Measurements from ENCODE around the gene SF3A2.

The SF3A2 gene

GRCh38 chr19:2247433-2248101 is 10.9 kb downstream of the SF3A2 start (continued):
- TF ChIP-seq HOXA7 (CRISPR knock-in tag; IDR thresholded peaks at IDR 0.05; ENCODE audit: borderline replicate concordance), result no peak
- peak; percentile 68; the same call in 1 of the 2 replicates for TF ChIP-seq ZBTB8A (tag by site-specific recombination; IDR thresholded peaks at IDR 0.05)
- no peak for TF ChIP-seq ZNF580 (tag by site-specific recombination; IDR thresholded peaks at IDR 0.05)
- TF ChIP-seq ZNF660 (tag by site-specific recombination; IDR thresholded peaks at IDR 0.05), result no peak
- TF ChIP-seq ZNF510 (tag by site-specific recombination; IDR thresholded peaks at IDR 0.05; ENCODE audit: insufficient replicate concordance), result no peak
- TF ChIP-seq KLF9 (tag by site-specific recombination; IDR thresholded peaks at IDR 0.05; ENCODE audit: low read depth), result no peak
- TF ChIP-seq, protein P1, sequence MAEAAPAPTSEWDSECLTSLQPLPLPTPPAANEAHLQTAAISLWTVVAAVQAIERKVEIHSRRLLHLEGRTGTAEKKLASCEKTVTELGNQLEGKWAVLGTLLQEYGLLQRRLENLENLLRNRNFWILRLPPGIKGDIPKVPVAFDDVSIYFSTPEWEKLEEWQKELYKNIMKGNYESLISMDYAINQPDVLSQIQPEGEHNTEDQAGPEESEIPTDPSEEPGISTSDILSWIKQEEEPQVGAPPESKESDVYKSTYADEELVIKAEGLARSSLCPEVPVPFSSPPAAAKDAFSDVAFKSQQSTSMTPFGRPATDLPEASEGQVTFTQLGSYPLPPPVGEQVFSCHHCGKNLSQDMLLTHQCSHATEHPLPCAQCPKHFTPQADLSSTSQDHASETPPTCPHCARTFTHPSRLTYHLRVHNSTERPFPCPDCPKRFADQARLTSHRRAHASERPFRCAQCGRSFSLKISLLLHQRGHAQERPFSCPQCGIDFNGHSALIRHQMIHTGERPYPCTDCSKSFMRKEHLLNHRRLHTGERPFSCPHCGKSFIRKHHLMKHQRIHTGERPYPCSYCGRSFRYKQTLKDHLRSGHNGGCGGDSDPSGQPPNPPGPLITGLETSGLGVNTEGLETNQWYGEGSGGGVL (tag by site-specific recombination; IDR thresholded peaks at IDR 0.05), result no peak
- TF ChIP-seq ZNF221 (tag by site-specific recombination; IDR thresholded peaks at IDR 0.05; ENCODE audit: borderline replicate concordance), result no peak
- no peak for TF ChIP-seq ZNF639 (tag by site-specific recombination; IDR thresholded peaks at IDR 0.05)
- TF ChIP-seq YY1 (tag by site-specific recombination; IDR thresholded peaks at IDR 0.05), result no peak
- TF ChIP-seq KLF17 (tag by site-specific recombination; IDR thresholded peaks at IDR 0.05), result no peak
- TF ChIP-seq GFI1B (tag by site-specific recombination; IDR thresholded peaks at IDR 0.05), result no peak
- peak; percentile 88 for TF ChIP-seq GLIS1 (tag by site-specific recombination; IDR thresholded peaks at IDR 0.05)
- no peak for TF ChIP-seq SP7 (tag by site-specific recombination; IDR thresholded peaks at IDR 0.05)
- TF ChIP-seq ZNF335 (tag by site-specific recombination; conservative IDR thresholded peaks at IDR 0.05), result no peak
- no peak for TF ChIP-seq ZNF704 (tag by site-specific recombination; IDR thresholded peaks at IDR 0.05)
- TF ChIP-seq, protein P2, sequence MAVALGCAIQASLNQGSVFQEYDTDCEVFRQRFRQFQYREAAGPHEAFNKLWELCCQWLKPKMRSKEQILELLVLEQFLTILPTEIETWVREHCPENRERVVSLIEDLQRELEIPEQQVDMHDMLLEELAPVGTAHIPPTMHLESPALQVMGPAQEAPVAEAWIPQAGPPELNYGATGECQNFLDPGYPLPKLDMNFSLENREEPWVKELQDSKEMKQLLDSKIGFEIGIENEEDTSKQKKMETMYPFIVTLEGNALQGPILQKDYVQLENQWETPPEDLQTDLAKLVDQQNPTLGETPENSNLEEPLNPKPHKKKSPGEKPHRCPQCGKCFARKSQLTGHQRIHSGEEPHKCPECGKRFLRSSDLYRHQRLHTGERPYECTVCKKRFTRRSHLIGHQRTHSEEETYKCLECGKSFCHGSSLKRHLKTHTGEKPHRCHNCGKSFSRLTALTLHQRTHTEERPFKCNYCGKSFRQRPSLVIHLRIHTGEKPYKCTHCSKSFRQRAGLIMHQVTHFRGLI (tag by site-specific recombination; IDR thresholded peaks at IDR 0.05), result no peak
- TF ChIP-seq MYNN (tag by site-specific recombination; IDR thresholded peaks at IDR 0.05; ENCODE audit: borderline replicate concordance), result no peak
- peak; percentile 68 for TF ChIP-seq GLIS2 (tag by site-specific recombination; IDR thresholded peaks at IDR 0.05)
- TF ChIP-seq, protein P3, sequence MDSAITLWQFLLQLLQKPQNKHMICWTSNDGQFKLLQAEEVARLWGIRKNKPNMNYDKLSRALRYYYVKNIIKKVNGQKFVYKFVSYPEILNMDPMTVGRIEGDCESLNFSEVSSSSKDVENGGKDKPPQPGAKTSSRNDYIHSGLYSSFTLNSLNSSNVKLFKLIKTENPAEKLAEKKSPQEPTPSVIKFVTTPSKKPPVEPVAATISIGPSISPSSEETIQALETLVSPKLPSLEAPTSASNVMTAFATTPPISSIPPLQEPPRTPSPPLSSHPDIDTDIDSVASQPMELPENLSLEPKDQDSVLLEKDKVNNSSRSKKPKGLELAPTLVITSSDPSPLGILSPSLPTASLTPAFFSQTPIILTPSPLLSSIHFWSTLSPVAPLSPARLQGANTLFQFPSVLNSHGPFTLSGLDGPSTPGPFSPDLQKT (IDR thresholded peaks at IDR 0.05; ENCODE audit: borderline replicate concordance, low read depth, low read length), result no peak
- TF ChIP-seq ZNF132 (tag by site-specific recombination; IDR thresholded peaks at IDR 0.05; ENCODE audit: borderline replicate concordance), result no peak
- TF ChIP-seq, protein P4, sequence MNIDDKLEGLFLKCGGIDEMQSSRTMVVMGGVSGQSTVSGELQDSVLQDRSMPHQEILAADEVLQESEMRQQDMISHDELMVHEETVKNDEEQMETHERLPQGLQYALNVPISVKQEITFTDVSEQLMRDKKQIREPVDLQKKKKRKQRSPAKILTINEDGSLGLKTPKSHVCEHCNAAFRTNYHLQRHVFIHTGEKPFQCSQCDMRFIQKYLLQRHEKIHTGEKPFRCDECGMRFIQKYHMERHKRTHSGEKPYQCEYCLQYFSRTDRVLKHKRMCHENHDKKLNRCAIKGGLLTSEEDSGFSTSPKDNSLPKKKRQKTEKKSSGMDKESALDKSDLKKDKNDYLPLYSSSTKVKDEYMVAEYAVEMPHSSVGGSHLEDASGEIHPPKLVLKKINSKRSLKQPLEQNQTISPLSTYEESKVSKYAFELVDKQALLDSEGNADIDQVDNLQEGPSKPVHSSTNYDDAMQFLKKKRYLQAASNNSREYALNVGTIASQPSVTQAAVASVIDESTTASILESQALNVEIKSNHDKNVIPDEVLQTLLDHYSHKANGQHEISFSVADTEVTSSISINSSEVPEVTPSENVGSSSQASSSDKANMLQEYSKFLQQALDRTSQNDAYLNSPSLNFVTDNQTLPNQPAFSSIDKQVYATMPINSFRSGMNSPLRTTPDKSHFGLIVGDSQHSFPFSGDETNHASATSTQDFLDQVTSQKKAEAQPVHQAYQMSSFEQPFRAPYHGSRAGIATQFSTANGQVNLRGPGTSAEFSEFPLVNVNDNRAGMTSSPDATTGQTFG (tag by site-specific recombination; IDR thresholded peaks at IDR 0.05; ENCODE audit: borderline replicate concordance), result no peak
- no peak for TF ChIP-seq ZNF121 (tag by site-specific recombination; IDR thresholded peaks at IDR 0.05)
- TF ChIP-seq, protein P5, sequence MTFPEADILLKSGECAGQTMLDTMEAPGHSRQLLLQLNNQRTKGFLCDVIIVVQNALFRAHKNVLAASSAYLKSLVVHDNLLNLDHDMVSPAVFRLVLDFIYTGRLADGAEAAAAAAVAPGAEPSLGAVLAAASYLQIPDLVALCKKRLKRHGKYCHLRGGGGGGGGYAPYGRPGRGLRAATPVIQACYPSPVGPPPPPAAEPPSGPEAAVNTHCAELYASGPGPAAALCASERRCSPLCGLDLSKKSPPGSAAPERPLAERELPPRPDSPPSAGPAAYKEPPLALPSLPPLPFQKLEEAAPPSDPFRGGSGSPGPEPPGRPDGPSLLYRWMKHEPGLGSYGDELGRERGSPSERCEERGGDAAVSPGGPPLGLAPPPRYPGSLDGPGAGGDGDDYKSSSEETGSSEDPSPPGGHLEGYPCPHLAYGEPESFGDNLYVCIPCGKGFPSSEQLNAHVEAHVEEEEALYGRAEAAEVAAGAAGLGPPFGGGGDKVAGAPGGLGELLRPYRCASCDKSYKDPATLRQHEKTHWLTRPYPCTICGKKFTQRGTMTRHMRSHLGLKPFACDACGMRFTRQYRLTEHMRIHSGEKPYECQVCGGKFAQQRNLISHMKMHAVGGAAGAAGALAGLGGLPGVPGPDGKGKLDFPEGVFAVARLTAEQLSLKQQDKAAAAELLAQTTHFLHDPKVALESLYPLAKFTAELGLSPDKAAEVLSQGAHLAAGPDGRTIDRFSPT (tag by site-specific recombination; IDR thresholded peaks at IDR 0.05), result peak; percentile 80
